Right lobe of liver (tissue), 4 donors: ENCODE results near the gene KHDRBS2.

ENCODE experiments used
- POLR2A ChIP-seq: fragments of 450-650 bp; IDR thresholded peaks from one replicate; pipeline ENCODE4 v1.6.1; 2017; ENCODE audit warnings: antibody characterized with exemption, mild to moderate bottlenecking
- TF ChIP-seq, protein P1 (sequence below), 4 donors: fragments of 200-600 bp in 3 of 4; fragments of 450-650 bp in 1 of 4; IDR thresholded peaks; one replicate each; pipeline versions ENCODE4 v1.5.1 to v1.8.0; 2016 to 2022; ENCODE audit warnings: antibody characterized with exemption in 4 of 4, mild to moderate bottlenecking in 2 of 4
- donor health status: DM: no; HTN: no; CAD: no.
- donor health status: DM: no; HTN: no; CAD: no.
- donor health status: DM: no; HTN: yes; CAD: no.

DNA sequence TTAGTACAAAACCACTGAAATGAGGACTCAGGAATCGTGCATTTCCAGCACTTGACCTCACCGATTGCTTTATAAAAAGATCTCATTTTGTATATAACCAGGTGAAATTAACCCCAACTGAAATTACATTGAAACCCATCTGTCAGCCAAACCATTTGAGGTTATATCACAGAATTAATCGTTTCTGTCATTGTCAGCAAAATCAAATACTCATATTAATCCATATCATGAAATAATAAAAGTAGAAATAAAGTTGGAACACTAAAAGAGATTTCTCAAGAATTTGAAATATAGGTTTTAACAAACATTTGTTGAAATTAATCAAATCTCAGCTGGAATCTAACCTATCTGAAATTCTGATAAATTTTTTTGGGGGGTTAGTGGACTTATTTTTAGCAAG, 23.7 kb downstream of the KHDRBS2 start:
- TF ChIP-seq, protein P1, sequence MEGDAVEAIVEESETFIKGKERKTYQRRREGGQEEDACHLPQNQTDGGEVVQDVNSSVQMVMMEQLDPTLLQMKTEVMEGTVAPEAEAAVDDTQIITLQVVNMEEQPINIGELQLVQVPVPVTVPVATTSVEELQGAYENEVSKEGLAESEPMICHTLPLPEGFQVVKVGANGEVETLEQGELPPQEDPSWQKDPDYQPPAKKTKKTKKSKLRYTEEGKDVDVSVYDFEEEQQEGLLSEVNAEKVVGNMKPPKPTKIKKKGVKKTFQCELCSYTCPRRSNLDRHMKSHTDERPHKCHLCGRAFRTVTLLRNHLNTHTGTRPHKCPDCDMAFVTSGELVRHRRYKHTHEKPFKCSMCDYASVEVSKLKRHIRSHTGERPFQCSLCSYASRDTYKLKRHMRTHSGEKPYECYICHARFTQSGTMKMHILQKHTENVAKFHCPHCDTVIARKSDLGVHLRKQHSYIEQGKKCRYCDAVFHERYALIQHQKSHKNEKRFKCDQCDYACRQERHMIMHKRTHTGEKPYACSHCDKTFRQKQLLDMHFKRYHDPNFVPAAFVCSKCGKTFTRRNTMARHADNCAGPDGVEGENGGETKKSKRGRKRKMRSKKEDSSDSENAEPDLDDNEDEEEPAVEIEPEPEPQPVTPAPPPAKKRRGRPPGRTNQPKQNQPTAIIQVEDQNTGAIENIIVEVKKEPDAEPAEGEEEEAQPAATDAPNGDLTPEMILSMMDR (IDR thresholded peaks at IDR 0.05): no peak
- no peak for TF ChIP-seq POLR2A
